Fibroblast of villous mesenchyme (primary cell): Measurements from ENCODE around the gene DPH5. TPM values are rescaled to one million over a fixed set of nuclear protein-coding genes. Genes with fewer than 3 reads are reported as not detected.

ENCODE experiments used
- DNase-seq: peaks from one replicate; pipeline ENCODE4 v3.0.0-alpha.2; 2010; ENCODE audit warnings: low read depth
- H3K4me3 ChIP-seq: 2 replicates; pipeline ENCODE4 v1.5.1; 2011; ENCODE audit warnings: low read depth, mild to moderate bottlenecking, low read length
- total RNA-seq: library from RNA; depleted of rRNA; stranded (reverse); fragments of >200 nt; gene quantifications from 2 replicates; pipeline ENCODE4 v1.2.3, GENCODE V29; 2012
- TF ChIP-seq, protein P1 (sequence below): IDR thresholded peaks from 2 replicates; pipeline ENCODE4 v1.5.1; 2012; ENCODE audit warnings: low read depth, mild to moderate bottlenecking, low read length; ENCODE audit not compliant: insufficient read depth

Gene DPH5
- total RNA-seq, 1 donor: 32.0 TPM

- DNase-seq: no peak
Observed at GRCh38 chr1:101044749-101045148, 19.2 kb upstream of the DPH5 start.

GRCh38 chr1:101044259-101044658 lies 18.7 kb upstream of the DPH5 start:
- no peak for DNase-seq
- H3K4me3 ChIP-seq: no peak overlapping the region
- TF ChIP-seq, protein P1, sequence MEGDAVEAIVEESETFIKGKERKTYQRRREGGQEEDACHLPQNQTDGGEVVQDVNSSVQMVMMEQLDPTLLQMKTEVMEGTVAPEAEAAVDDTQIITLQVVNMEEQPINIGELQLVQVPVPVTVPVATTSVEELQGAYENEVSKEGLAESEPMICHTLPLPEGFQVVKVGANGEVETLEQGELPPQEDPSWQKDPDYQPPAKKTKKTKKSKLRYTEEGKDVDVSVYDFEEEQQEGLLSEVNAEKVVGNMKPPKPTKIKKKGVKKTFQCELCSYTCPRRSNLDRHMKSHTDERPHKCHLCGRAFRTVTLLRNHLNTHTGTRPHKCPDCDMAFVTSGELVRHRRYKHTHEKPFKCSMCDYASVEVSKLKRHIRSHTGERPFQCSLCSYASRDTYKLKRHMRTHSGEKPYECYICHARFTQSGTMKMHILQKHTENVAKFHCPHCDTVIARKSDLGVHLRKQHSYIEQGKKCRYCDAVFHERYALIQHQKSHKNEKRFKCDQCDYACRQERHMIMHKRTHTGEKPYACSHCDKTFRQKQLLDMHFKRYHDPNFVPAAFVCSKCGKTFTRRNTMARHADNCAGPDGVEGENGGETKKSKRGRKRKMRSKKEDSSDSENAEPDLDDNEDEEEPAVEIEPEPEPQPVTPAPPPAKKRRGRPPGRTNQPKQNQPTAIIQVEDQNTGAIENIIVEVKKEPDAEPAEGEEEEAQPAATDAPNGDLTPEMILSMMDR: no peak

More at GRCh38 chr1:101044749-101045148, 19.2 kb upstream of the DPH5 start:
- no peak overlapping the region for H3K4me3 ChIP-seq
- TF ChIP-seq, protein P1: no peak

GRCh38 chr1:101043776-101044175 lies 18.2 kb upstream of the DPH5 start:
- no peak overlapping the region for H3K4me3 ChIP-seq
- TF ChIP-seq, protein P1: peak; percentile 8
- peak; percentile 21 for DNase-seq

- no peak overlapping the region for H3K4me3 ChIP-seq
- TF ChIP-seq, protein P1: no peak
- no peak for DNase-seq
Observed at GRCh38 chr1:101041300-101041699, 15.7 kb upstream of the DPH5 start.

- no peak overlapping the region for H3K4me3 ChIP-seq
- DNase-seq: no peak
- TF ChIP-seq, protein P1: no peak
Observed at GRCh38 chr1:101040666-101041065, 15.1 kb upstream of the DPH5 start.

- DNase-seq: no peak
Observed at GRCh38 chr1:101039245-101039644, 13.7 kb upstream of the DPH5 start.

DNA sequence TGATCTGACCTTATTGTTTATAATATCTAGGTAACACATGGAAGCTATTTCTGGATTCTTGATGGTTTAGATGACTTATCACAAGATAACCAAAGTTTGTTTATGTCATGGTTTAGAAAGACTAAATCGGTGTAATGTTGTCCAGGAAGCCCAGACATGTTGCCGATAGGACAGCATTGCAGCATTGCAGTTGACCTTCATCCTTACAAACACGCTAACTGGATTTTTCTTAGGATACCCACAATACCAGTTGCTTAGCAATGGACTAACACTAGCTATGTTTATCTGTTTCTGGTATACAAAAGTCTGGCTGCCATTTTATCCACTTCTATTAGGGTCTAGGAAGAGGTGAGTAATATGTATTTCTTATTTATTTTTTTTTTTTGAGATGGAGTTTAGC lies 11.7 kb upstream of the DPH5 start:
- DNase-seq: no peak
- no peak overlapping the region for H3K4me3 ChIP-seq
- TF ChIP-seq, protein P1: no peak

More at GRCh38 chr1:101039245-101039644, 13.7 kb upstream of the DPH5 start:
- no peak overlapping the region for H3K4me3 ChIP-seq
- TF ChIP-seq, protein P1: no peak
